ENCODE results near the gene ROBO1.

Gene ROBO1

DNA sequence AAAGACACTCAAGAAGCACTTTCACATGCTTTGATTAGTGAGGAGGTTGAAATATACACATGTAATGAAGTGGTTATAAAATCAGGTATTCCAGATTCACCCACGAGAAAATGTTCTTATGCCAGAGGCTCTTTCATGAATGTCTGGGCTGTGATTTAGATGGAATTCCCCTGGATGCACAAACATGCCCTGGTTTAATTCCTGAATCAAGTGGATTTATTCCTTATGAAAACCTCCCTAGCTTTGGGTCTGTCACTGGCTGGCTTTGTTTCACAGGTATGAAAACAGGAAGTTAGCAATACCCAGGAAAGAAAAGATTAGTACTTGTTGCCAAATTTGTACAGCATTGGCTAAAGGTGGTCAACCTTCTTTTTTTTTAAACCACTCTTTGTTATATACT lies 1123.0 kb downstream of the ROBO1 start:
- no peak for DNase-seq (ENCODE audit: low spot score)

DNA sequence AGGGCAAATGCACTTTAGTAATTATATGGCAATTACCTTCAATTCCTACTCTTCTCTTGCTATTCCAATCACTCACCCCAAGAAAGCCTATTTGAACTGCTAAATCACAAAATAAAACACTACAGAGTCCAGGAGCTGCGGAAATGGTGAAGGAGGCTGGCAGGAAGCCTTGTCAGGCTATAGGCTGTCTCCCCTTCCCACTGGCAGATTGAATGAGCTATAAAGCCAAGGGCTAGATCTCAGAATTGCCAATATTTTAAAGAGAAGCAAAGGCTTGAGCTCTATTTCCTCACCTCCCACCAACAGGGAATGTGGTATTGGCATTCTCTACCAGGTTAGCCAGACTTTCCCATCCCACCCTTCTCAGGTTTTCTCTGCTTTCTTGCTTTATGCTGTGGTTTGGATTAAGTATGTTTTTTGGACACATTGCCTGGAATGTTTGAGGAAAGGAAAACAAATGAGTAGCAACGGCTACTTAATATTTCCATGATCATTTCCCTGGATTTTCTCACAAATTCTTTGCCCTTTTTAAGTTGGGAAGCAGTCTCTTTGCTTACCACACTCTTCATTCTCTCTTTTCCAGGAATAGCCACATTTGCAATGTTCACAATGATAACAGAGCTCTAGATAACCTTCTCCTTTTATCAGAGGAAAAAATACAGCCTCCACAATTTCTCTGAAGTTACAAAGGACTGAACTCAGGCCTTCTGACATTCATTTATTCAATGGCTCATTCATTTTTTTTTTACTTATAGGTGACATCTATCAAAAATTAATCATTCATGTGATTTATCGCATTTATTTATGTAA lies 1125.4 kb downstream of the ROBO1 start:
- DNase-seq (ENCODE audit: low spot score) = no peak

DNA sequence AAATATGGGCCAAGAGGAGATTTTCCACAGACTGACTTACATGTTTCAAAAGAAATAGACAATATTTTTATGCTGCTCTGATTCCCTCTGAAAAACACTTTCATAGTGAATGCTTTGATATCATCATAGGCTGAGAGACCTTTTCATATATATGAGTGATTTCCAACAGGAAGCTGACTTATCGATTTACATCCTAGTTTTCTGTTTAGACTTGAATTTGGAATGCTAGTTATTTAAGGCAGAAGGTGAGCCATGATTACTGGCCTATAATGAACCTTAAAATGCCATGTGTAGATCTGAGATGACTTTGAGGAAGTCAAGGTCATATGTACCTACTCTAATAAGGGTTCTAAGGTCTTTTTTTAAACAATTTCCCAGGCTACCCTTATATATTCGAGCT lies 1126.1 kb downstream of the ROBO1 start:
- no peak for DNase-seq (ENCODE audit: low spot score)

DNA sequence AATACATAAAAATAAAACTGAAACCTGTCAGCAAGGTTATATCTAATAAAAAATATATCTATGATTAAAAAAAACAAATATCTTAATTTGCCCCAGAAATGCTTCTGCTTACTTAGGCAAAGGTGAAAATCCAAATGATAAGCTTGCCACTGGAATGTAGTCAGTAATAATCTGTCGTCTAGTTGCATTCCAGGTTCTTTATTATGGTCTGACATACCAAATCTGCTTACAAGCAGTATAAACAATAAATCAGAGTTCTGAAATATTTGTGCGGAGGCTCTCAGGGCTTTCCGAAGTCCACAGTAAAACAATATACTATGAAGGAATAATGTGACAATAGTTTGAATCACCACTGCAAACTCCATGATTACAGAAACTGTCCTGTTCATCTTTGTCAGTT lies 1133.5 kb downstream of the ROBO1 start:
- no peak for DNase-seq (ENCODE audit: low spot score)

DNA sequence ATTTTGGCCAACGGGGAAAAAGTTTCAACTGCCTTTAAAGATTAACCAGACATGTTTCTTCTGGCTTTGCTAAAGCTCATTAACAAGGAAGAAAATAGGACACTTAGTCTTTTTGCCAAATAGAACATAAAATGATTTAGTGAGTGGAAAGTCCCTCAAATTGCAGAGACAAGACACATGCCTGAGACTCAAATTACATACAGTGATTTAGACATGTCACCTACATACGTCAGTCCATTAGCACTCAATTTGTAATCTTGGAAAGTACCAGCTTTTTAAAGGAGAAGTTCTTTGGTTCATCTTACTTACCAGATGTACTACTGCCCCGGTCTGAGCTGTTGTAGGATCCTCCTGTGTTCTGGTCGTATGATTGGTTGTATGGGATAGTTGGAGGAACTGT lies 1134.2 kb downstream of the ROBO1 start:
- no peak for DNase-seq (ENCODE audit: low spot score)

DNA sequence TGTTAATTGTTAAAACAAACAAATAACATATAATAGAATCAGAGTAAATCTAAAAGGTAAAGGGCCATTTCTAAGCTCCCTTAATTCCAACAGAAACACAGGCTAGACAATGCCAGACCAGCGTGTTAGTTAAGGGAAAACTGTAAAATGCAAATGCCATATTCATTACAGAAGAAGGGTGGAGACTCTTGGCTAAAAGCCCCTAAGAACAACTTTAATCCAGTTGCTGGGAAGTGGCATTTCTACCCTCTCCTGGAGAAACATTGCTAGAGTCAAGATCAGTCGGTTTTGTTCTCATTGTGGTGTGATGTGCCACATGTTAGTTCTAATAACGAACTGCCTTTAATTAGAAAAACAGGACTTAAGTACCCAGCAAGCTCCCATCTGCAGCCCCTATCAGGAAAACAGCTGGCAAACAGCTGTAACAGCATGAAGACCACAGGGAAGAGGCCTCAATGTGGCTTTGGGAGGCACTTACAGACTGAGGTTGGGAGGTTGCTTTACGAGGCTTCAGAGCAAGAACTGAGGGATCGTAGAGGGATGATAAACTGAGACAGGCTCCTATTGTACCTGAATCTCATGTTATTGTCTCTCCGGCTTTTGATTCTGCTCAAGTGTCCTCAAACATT lies 1134.8 kb downstream of the ROBO1 start:
- no peak for DNase-seq (ENCODE audit: low spot score)

DNA sequence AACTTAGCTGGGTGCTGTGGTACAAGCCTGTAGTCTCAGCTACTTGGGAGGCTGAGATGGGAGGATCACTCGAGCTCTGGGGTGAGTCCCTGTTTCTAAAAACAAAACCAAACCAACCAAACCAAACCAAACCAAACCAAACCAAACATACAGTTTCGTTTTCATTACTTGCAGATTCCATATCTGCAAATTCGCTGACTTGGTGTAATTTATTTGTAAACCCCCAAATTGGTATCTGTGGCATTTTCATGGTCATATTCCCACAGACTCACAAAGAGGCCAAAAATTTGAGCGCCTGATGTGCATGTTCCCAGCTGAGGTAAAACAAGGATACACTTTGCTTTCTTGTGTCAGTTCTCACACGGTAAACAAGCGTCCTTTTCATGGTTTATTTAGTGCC lies 1138.3 kb downstream of the ROBO1 start:
- no peak for DNase-seq (ENCODE audit: low spot score)

DNA sequence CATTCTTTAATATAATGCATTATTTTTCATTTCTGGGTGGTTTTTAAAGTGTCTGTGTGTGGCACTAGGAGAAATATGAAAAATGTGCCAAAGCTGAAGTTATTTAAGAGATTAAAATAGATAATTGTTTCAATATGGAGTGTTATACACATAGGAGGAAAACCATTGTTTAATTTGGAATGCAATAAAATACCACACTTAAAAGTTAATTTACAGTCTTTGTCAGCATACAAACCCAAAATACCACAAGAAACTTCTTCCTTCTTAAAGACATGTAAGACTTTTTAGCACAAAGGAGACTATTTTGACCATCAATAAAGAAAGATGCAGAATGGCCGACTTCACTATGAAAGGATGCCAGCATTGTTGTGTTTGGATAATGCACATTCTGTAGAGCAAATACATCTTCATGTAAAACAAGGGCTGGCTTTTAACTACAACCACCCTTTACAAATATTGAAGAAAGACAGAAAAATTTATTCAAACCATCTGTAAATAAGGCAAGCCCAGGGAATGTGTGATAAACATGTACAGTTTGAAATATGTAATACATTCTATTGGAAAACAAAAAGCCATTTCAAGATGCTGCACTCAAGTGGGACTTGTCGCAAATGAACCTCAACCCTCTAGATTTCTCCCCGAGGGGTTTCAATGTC lies 1146.6 kb downstream of the ROBO1 start:
- DNase-seq (ENCODE audit: low spot score) = no peak

DNA sequence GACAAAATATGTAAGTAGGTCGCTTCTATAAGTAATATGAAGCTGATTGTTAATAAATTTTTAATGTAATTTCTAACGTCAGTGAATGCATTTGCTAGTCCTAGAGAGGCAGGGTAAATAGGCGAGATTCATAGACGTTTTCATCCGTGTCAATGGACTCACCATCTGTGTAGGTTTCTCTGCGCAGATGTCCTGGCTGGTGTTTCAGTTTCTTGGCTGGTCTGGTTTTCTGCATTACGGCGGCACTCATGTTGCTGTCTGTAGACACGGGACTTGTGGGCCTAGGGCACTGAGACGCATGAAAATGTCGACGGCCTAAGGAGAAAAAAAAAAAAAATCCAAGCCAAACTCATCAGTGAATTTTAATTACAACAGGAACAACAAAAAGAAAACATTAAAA lies 1153.3 kb downstream of the ROBO1 start:
- DNase-seq (ENCODE audit: low spot score) = peak; percentile 11

DNA sequence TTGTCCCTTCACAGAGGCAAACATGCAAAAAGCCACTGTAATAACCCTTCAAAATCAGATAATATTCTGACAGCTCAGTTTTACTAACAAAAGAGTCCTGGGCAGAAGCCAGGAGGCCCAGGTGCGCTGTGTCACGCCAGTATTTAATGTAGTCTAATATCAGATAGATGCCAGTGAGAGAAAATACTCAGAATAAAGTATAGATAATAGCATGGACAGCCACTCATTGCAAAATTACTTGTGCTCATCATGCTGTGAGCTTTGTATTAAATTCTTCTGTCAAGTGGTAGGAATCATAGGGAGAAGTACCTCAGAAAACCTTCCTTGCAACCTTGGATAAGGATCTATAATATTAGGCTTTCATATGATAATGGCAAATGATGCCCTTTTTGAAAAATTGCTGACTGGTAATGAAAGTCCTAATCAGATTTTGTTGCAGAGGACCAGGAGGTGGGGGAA lies 1154.3 kb downstream of the ROBO1 start:
- DNase-seq (ENCODE audit: low spot score) = no peak

DNA sequence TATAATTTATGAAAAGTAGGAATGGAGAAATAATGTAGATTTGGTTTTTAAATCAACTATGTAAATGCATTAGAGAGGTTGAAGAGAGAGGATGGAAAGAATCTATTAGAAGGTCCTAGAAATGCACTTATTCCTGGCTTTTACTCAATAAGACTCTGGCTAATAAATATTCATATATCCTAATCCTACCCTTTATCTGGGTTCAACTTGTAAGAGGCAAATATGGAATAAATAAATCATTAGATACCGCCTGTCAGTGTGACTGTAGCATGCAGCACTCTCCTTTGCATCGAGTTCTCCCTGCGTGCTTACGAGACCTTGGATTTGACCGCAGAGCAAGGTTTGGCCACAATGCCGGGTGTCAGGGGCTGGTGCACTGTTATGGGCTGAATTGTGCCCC lies 1156.5 kb downstream of the ROBO1 start:
- no peak for DNase-seq (ENCODE audit: low spot score)

DNA sequence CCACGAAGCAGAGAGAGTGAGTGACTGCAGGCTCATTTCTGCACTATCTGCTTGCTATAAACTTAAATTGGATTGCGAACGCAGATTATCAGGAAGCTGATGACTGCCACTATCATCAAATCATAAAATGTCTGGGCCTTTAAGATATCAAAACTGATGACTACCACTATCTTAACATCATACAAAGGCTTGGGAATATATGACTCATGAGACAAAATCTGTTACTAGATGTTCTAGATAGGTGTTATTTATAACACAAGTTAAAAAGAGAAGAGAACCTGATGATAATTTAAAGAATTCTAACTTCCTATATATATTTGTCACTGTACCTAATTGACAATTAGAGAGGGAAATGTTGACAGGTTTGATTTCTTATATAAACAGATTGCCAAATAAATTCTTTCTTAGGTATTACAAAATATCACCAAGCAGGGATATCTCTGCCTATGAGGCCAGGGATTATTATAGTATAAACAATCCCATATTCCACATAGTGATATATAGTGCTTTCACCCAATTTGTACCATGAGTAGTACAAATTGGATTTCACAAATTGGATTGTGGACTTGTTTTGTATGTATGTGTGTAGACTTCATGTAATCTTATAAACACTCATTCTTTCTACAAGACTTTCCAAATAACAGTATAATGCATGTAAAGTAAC lies 1157.2 kb downstream of the ROBO1 start:
- DNase-seq (ENCODE audit: low spot score) = no peak

DNA sequence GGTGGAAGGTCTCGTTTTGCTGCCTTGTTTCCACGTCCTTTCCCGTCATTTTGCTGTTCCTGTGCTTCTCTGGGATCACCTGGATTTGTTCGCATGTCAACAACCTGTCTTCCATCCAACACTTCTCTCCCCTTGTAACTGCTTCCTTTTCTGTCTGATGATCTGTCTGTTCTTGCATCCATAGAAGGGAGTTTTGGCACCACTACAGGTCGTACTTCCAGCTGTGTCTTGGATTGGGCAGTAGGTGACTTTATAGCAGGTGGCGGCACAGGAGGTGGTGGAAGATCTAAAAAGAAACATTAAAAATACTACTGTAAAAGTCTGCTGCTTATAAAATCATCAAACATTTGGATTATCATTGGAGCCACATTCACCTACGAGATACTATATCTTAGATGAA lies 1161.0 kb downstream of the ROBO1 start:
- DNase-seq (ENCODE audit: low spot score) = no peak

DNA sequence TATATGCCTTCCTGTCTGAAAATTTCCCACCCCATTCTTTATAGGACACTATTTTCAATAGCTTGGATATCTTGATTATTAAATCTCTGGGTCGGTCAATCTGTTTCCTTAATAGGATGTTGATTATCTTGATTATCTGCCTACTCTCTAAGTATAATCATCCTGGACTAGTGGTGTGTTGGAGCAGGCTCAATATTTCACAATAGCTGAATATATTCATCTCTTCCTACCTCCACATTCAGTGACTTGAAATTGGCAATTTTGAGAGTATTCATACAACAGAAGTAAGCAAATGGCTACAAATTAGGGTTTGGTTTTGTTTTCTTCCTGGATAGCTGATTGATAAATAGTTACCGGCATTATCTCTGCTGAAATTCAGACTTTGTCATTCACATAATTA lies 1162.6 kb downstream of the ROBO1 start:
- no peak for DNase-seq (ENCODE audit: low spot score)

DNA sequence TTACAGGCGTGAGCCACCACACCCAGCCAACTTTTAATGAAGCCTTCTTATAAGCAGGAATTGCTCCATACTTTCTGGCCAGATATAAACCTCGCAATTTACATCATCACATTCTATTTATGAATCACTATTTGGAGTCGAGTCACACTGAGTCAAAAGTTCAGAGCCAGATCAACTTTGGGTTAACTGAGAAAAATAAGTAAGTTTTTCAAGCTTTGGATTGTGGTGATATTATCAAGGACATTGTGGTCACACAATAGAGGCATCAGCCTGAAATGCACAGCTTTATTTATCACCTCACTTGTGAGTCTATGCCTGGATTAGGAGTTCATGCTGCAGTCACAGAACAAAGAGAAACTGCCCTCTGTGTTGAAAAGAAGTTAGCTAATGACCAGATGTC lies 1163.5 kb downstream of the ROBO1 start:
- DNase-seq (ENCODE audit: low spot score) = no peak

DNA sequence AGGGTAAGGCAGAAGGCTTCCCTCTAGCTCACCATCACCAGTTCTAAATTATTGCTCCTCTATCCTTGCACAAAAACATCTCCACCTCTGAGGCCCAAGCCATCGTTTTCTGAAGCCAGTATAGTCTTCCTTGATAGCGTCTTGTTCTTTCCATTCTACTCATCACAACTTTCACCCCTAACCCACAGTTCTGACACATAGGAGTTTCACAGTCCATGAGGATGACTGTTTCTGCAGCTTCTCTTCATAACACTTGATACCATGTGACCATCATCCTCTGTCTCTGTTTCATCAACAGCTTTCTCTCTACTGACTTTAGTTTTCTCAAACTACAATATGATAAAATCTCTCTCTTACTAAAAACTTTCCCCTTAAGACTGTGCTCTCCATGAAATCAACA lies 1166.5 kb downstream of the ROBO1 start:
- DNase-seq (ENCODE audit: low spot score) = no peak

DNA sequence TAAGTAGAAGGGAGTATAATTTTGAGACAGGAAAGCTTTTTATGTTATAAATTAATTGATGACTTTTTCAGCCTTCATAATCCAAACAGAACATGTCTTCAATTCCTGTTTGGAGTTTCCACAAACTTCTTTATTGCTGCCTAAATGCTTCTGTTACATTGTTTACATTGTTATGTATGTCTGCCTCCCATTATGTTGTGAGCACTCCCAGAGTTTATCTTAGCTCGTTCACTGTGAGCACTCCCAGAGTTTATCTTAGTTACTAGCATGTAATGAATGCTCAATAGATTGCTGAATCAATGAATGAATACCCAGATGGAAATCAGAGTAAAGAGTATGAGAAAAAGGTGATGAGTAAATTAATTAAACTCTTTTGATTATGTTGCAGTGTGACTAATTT lies 1178.0 kb downstream of the ROBO1 start:
- no peak for DNase-seq (ENCODE audit: low spot score)

DNA sequence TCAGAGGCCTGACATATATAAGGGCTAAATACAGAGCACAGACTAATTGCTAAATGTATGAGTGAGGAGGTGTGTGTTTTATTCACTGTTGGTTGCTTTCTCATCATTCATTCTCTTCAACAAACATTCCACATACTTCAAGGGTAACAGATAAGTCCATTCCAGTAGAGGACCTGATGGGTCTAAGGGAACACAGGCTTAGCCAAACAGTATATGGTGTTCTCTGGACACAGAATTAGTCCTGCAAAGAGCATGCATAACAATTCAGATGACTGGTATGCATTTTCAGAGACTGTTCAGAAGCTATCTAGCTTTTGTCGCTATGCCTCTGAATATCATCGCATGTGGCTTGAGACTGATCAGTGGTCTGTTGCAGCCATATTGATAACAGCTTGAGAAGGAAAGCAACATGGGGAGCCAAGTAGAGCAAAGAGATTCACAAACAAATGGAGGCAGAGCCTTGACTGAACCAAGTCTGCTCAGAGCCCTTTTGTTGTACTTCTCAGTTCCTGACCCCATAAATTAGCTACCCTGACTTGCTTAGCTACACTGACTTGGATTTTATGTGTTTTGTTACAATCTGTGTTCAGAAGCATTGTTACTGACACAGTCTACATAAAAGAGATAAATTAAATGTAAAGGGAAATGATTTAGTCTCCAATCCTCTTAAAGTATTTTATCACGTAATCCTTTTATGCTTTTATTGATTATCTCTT lies 1178.7 kb downstream of the ROBO1 start:
- DNase-seq (ENCODE audit: low spot score) = no peak

DNA sequence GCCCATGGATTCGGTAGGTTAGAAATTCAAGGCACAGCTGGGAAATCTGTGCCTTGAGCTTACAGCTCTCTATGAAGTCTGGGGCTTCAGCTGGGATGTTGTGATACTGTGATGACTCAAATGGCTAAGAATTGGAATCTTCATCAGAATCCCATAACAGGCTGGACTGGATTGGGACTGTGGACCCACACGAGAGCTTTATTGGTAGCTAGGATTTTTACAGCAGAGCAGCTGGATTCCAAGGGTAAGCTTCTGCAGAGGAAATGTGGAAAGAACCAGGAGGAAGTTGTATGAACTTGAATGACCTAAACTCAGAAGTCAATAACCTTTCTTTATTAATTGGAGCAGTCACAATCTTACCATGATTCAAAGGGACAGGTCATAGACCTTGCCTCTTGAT lies 1187.1 kb downstream of the ROBO1 start:
- DNase-seq (ENCODE audit: low spot score) = no peak

DNA sequence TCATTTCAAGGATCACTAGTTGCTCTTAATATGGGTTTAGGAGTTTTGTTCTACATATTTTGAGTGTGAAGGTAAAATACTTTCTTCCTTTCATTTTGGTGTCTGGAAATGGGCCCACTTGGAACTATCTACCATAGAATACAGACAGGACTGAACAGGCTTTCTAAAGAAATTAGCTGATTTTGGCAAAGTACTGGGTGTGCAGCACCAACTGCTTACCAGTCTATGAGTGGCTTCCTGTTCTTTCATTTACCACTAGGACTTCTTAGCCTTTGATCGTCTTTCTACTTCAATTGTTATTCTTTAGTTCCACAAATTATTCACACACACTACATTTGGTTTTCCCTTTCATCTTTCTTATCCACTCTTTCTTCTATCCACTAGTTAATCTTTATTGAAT lies 1196.3 kb downstream of the ROBO1 start:
- DNase-seq (ENCODE audit: low spot score) = no peak

DNA sequence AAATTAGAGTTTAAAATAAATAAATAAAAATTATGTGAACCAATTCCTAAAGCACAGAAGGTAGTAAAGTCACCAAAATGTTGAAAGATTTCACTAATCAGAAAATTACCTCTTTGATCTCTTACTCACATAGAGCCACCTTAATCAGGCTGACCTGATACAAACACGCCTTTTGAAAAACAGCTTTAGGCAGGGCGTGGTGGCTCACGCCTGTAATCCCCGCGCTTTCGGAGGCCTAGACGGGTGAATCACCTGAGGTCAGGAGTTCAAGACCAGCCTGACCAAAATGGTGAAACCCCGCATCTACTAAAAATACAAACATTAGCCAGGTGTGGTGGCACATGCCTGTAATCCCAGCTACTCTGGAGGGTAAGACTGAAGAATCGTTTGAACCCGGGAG lies 1197.3 kb downstream of the ROBO1 start:
- no peak for DNase-seq (ENCODE audit: low spot score)

DNA sequence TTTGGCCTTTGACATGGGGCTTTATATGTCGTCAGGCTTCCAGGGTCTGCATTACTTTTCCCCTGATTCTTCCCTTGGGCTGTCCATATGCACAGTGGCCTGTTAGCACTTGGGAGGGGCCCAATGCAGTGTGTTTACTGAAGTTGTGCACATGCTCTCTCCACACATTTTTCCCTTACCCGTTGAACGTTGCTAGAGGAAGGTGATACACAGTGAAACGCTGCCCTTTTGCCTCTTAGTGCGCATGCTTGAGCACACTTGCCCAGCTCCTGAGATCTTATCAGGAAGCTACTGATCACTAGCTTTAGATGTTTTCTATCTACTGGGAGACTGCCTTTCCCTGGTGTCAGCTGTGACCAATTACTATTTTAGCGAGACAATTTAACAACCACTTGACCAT lies 1198.0 kb downstream of the ROBO1 start:
- peak; percentile 53 for DNase-seq (ENCODE audit: low spot score)

Data from SK-N-DZ (cell line).